Esophagus muscularis mucosa (tissue), 4 donors: ENCODE measurements around the gene ANKS3. TPM values are rescaled to one million over a fixed set of nuclear protein-coding genes. Genes with fewer than 3 reads are reported as not detected.

Experiments used
- DNase-seq: peaks from one replicate; pipeline ENCODE4 v3.0.0-alpha.2; 2017; ENCODE audit errors: extremely low spot score
- H3K27ac ChIP-seq, 4 donors: fragments of 200-600 bp; sonication (generic); replicated peaks in 1 of 4; 1 replicate in 3 of 4; 2 replicates in 1 of 4; pipeline ENCODE4 v1.5.1; 2016 to 2019; ENCODE audit warnings: mild to moderate bottlenecking in 1 of 4
- H3K27me3 ChIP-seq, 4 donors: fragments of 200-600 bp; sonication (generic); one replicate each; pipeline versions ENCODE4 v1.5.1 to v1.6.0; 2016 to 2019
- H3K36me3 ChIP-seq, 4 donors: fragments of 200-600 bp; sonication (generic); one replicate each; pipeline ENCODE4 v1.5.1; 2016 to 2019
- H3K4me1 ChIP-seq, 4 donors: fragments of 200-600 bp; sonication (generic); one replicate each; pipeline ENCODE4 v1.5.1; 2016 to 2019
- H3K4me3 ChIP-seq, 4 donors: fragments of 200-600 bp; sonication (generic); 1 replicate in 2 of 4; 2 replicates in 2 of 4; pipeline ENCODE4 v1.5.1; 2016 to 2019; ENCODE audit warnings: mild to moderate bottlenecking in 4 of 4, moderate library complexity in 1 of 4
- H3K9me3 ChIP-seq, 4 donors: fragments of 200-600 bp; sonication (generic); 1 replicate in 3 of 4; 2 replicates in 1 of 4; pipeline ENCODE4 v1.5.1; 2016 to 2019
- EP300 ChIP-seq: sonication (generic); formaldehyde crosslinking; IDR thresholded peaks from one replicate; pipeline ENCODE4 v1.6.1; 2017; ENCODE audit warnings: antibody characterized with exemption
- POLR2A ChIP-seq: fragments of 450-650 bp; IDR thresholded peaks from one replicate; pipeline ENCODE4 v1.6.1; 2017; ENCODE audit warnings: antibody characterized with exemption, moderate library complexity, mild to moderate bottlenecking, low read depth
- POLR2AphosphoS5 ChIP-seq, 2 donors: sonication (generic); formaldehyde crosslinking; IDR thresholded peaks; one replicate each; pipeline ENCODE4 v1.6.1; 2017; ENCODE audit warnings: antibody characterized with exemption in 2 of 2
- WGBS: methylation state at CpG from one replicate; pipeline ENCODE4 v1.1.5; 2018; 5-methylcytosine and 5-hydroxymethylcytosine counted together
- intact Hi-C: fragments of 100-400 bp; cut with DNase I; formaldehyde crosslinking; loops from one replicate; pipeline ENCODE4 v1.15.1; 2023
- total RNA-seq, 4 donors: library from RNA; depleted of rRNA; stranded (reverse); fragments of >200 nt; gene quantifications; one replicate each; pipeline versions ENCODE4 v1.1.0 to v1.2.1, GENCODE V29; 2016
- TF ChIP-seq, protein P1 (sequence below), 3 experiments: fragments of 200-600 bp in 2 of 3; fragments of 450-650 bp in 1 of 3; sonication (generic) in 2 of 3; IDR thresholded peaks; one replicate each; pipeline ENCODE4 v1.5.1; 2017 to 2019; ENCODE audit warnings: antibody characterized with exemption in 3 of 3, mild to moderate bottlenecking in 2 of 3, moderate library complexity in 1 of 3

Gene ANKS3
- total RNA-seq, 4 donors from 2014 or later, result 17.0 to 29.0 (median 24.7) TPM

DNA sequence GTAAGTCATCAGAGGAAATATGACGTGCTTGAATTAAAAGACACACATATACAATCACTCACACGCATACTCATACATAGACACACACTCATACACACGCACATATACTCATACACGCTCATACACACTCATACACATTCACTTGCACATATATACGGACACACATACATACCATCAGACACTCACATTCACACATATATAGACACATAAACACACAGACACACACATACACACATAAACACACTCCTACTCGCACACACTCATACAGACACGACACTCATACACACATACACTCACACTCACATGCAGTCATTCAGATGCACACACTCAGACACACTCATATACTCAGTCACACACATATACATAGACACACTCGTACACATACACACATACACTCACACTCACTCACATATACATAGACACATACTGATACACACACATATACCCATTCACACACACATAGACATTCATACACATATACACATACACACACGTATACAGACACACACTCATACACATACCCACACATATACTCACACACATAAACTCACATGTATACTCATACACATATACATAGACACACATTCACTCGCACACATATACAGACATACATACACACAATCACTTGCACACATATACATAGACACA is 65.6 kb downstream of the ANKS3 start:
- H3K4me3 ChIP-seq, result no peak overlapping the region
- H3K4me1 ChIP-seq, result peaks cover 16 to 23% (median 19%) of the 10 kb centered on the region in 4 donors
- no peaks in the 10 kb centered on the region for H3K27me3 ChIP-seq
- H3K9me3 ChIP-seq, result no peaks in the 10 kb centered on the region
- H3K27ac ChIP-seq, result no peak overlapping the region
- peaks cover 37 to 100% (median 89%) of the 10 kb centered on the region in 4 donors for H3K36me3 ChIP-seq
- TF ChIP-seq, protein P1, sequence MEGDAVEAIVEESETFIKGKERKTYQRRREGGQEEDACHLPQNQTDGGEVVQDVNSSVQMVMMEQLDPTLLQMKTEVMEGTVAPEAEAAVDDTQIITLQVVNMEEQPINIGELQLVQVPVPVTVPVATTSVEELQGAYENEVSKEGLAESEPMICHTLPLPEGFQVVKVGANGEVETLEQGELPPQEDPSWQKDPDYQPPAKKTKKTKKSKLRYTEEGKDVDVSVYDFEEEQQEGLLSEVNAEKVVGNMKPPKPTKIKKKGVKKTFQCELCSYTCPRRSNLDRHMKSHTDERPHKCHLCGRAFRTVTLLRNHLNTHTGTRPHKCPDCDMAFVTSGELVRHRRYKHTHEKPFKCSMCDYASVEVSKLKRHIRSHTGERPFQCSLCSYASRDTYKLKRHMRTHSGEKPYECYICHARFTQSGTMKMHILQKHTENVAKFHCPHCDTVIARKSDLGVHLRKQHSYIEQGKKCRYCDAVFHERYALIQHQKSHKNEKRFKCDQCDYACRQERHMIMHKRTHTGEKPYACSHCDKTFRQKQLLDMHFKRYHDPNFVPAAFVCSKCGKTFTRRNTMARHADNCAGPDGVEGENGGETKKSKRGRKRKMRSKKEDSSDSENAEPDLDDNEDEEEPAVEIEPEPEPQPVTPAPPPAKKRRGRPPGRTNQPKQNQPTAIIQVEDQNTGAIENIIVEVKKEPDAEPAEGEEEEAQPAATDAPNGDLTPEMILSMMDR (IDR thresholded peaks at IDR 0.05), result no peak
- TF ChIP-seq POLR2AphosphoS5 (IDR thresholded peaks at IDR 0.05), result no peak
- TF ChIP-seq POLR2A, result no peak
- no peak for TF ChIP-seq EP300
- 90% methylated on average over 10 of the region's 10 CpGs for WGBS
- no peak for DNase-seq
- intact Hi-C loops, result no loop called here

DNA sequence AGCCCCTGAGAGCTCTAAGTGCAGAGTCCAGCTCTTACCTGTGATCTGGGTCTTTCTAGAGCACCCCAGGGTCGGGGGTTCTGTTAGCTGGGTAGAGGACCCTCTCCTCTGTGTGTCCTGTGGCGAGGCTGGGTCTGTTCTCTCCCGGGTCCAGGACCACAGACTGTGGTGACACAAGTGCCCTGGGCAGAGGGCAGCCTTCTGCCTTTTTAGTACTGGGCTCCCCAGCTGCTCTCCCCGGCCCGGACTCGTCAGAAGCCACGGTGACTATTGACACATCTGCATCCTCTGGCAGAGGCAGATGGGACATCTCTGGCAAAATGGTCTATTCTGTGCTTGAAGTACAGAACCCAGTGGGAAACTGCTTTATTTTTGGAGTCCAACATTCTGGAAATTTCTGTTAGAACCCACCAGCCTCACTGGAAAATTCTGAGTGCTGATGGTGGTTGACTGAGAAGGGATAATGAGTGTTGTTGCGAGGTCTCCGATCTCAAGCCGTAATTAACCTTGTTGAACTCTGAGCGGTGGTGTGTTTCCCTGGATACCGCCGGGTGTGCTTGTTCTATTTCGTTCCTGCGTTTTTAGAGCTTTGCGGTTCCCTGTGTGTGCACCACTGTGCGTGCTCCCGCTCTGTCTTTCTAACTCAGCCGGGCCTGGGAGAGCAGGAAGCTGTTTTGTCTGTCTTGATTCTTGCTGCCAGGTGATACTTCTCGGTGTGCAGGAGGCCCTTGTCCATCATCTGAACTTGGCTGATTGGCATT is 66.7 kb downstream of the ANKS3 start:
- intact Hi-C loops, result no loop called here
- peaks cover 33 to 91% (median 81%) of the 10 kb centered on the region in 4 donors for H3K36me3 ChIP-seq

DNA sequence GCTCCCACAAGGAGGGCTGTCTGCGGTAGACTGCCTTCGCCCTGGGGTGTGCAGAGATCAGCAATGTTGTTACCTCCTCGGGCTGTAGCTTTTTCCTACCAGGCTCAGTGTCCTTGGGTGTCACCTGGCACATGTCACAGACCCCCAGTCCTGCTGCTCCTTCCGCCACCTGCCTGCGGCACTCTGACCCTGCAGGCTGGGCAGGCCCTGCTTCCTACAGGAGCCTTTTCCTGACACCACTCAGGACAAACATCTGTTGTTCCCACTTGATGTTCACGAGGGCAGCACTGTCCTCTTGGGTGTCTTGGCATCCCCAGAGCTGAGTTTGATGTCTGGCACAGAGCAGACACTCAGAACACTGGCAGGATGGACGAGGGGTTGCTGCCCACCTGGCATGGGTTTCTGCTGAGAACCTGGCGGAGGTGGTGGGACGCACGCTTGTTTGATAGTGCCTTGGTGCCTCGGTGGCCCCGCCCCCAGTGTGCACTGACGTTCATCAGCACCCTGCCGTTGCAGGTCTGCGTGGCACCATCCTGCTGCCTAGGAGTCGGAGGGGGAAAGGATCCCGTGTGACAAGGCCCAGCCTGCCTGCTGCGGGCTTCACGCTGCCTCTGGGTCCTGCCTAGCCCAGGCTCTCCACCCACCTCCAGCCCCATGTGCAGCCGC is 67.4 kb downstream of the ANKS3 start:
- intact Hi-C loops, result no loop called here
- peaks cover 33 to 89% (median 74%) of the 10 kb centered on the region in 4 donors for H3K36me3 ChIP-seq
- no peak overlapping the region for H3K4me3 ChIP-seq
- DNase-seq, result no peak
- WGBS, result 89% methylated on average over 18 of the region's 20 CpGs
- no peaks in the 10 kb centered on the region for H3K9me3 ChIP-seq
- no peak overlapping the region for H3K27ac ChIP-seq
- H3K4me1 ChIP-seq, result peaks cover 14 to 20% (median 17%) of the 10 kb centered on the region in 4 donors
- H3K27me3 ChIP-seq, result no peaks in the 10 kb centered on the region
- TF ChIP-seq POLR2A (no peak), EP300 (no peak), POLR2AphosphoS5 (IDR thresholded peaks at IDR 0.05) (no peak)
- TF ChIP-seq, protein P1 (IDR thresholded peaks at IDR 0.05), result no peak

More for the DNA sequence above, 66.7 kb downstream of the ANKS3 start:
- H3K4me1 ChIP-seq, result peaks cover 15 to 22% (median 19%) of the 10 kb centered on the region in 4 donors
- H3K27ac ChIP-seq, result no peak overlapping the region
- H3K4me3 ChIP-seq, result no peak overlapping the region
- no peak for DNase-seq
- WGBS, result 93% methylated on average over 20 of the region's 20 CpGs
- no peaks in the 10 kb centered on the region for H3K27me3 ChIP-seq
- TF ChIP-seq, protein P1 (IDR thresholded peaks at IDR 0.05), result no peak
- TF ChIP-seq POLR2A (no peak), EP300 (no peak), POLR2AphosphoS5 (IDR thresholded peaks at IDR 0.05) (no peak)
- no peaks in the 10 kb centered on the region for H3K9me3 ChIP-seq

DNA sequence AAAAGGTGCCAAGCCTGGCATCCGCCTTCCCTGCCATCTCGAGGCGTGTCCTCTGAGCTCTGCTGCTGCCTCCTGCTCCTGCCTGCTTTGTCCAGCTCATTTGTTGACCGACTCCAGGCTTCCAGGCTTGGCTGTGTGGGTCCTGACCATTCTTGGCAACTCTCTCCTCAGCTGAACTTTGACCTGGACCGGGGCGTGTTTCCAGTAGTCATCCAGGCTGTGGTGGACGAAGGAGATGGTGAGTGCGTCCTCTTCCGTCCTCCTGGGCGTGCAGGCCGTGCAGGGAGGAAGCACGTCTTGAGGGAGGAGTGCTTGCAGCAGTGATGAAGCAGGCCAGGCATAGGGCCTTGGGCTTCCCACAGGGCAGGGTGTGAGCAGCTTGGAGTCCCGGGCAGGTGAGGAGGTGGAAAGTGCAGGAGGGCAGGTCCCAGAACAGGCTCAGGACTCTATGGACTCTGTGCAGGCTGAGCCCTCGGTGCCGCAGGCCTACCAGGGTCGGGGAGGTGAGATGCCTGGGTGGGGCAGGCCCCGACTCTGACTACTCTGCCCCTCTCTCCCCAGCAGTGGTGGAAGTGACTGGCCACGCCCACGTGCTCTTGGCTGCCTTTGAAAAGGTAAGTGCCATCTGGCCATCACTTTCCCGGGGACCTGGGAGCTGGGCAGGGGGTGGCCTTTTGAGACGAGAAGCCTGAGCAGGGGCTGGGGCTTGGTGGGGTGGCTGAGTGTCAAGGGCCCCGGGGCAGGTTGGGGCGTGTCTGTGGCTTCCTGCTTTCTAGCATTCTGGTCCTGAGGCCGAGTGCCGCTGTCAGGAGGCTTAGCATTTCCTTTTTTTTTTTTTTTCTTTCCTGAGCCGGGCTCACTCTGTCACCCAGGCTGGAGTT is 69.3 kb downstream of the ANKS3 start:
- peaks cover 33 to 83% (median 58%) of the 10 kb centered on the region in 4 donors for H3K36me3 ChIP-seq

More for the DNA sequence above, 69.3 kb downstream of the ANKS3 start:
- Histone ChIP-seq H3K27me3 (no peaks in the 10 kb centered on the region), H3K4me1 (peaks cover 23 to 38% (median 29%) of the 10 kb centered on the region in 4 donors), H3K9me3 (no peaks in the 10 kb centered on the region), H3K27ac (peak overlapping the region in 2 of 4 donors; percentile 13 to 48), H3K4me3 (no peak overlapping the region)
- intact Hi-C loops, result no loop called here
- no peak for DNase-seq
- TF ChIP-seq EP300 (no peak), POLR2AphosphoS5 (IDR thresholded peaks at IDR 0.05) (no peak), POLR2A (no peak)
- TF ChIP-seq, protein P1 (IDR thresholded peaks at IDR 0.05), result no peak
- WGBS, result 60% methylated on average over 22 of the region's 26 CpGs
